NCI-H1092 (cell line): ENCODE data around the gene TRAF1.

ENCODE experiments used
- DNase-seq: peaks from one replicate; lab custom pipeline; 2025; lab: John Stamatoyannopoulos, UW

Gene TRAF1

DNA sequence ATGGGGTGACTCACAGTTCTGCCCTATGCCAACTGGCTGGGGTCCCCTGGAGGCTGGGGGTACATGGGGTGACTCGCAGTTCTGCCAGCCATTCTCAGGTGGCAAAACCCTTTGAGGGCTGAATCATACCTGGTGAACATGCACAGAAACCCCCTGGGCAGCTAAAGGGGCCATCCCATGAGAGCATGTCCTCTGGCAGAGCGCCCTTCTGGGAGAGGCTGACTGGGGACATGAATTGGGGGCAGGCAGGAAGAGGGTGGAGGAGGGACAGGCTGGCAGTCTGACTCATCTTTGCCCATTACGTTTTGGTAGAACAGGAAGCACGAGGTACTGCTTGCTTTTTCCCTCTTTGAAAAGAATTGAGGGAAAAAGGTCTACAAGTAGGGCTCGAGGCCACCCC lies 16.7 kb downstream of the TRAF1 start:
- no peak for DNase-seq

- peak; percentile 15 for DNase-seq
Measured at GRCh38 chr9:120905315-120906164, 21.1 kb downstream of the TRAF1 start.

- no peak for DNase-seq
Measured at GRCh38 chr9:120904978-120905301, 21.7 kb downstream of the TRAF1 start.

DNA sequence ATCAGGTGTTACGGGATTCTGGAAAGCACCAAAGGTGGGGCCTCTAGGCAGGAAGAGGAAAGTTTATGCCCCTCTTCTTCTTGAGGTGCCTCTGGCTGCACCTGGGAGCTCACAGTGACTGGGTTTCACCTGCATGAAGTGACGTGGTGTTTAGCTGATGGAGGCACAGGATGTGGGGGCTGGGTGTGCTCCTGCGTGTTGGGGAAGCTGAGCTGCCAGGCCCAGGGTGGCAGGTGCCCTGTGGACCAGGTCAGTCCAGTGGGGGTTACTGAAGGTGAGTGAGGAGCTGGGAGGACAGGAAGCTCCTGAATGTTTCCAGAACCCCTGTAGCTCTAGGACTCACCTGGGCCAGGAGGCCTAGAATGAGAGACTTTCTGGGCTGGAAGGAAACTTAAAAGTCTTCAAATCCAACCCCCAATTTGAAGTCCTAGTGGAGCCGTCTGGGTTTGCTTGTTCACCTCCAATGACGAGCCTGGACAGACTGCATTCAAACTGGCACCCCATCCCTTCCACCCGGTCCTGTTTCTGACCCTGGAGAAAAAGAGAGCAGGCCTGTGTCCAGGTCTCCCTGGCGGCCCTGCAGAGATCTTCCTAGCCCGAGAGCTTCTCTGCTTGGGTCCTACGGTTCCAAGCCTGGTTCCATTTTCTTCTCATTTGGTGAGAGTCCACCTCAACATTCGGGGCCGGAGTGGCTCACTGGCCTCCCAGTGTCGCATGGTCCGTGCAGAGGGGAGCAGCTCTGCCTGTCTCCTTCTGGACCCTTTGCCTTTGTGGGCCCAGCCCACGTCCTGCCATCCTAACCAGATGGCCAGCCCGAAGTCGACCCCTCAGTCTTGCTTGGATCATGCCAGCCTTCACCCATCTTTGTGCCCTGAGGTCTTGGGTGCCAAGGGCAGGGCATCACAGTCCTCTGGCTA lies 22.3 kb downstream of the TRAF1 start:
- DNase-seq, result no peak

- no peak for DNase-seq
Measured at GRCh38 chr9:120902569-120903535, 23.7 kb downstream of the TRAF1 start.

GRCh38 chr9:120901755-120902568 lies 24.6 kb downstream of the TRAF1 start:
- DNase-seq, result no peak

GRCh38 chr9:120900824-120901223 lies 25.8 kb downstream of the TRAF1 start:
- no peak for DNase-seq

DNA sequence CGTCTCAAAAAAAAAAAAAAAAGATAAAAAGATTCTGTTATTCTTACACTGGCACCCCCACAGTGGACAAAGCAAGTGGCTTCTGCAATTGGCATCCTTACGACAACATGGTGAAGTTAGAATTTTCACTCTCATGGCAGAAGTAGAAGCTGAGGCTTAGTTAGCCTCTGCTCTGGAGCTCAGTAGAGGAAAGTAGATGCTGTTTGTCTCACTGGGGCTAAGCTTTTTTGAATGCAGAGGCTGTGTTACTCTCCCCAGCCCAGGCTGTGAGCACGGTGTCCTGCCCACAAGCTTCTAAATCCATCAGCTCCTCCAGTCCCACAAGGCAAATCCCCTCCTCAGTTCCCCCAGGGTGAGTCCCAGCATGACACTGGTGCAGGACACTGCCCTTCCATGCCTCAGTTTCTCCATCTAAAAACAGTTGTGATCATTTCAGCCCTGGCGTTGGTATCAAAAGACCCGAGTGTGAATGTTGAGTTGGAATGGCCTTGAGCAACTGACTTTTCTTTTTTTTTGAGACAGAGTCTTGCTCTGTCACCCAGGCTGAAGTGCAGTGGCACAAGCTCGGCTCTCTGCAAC lies 27.0 kb downstream of the TRAF1 start:
- DNase-seq, result no peak

DNA sequence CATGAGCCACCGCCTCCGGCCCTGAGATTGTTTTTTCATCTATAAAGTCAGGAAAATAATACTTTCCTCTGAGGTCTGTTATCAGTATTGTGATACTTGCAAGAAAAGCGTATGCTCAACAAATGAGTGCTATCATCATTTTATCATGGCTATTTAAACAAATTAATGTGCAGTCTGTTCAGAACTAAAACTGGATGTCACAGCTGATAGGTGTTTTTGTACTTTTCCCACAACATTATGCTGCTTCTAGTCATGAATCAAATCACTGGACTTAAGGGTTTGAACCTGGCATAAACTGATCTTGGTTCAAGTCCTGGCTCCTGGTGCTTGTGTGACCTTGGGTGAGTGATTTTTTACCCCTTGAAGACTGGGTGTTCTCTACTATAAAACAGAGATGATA lies 28.2 kb downstream of the TRAF1 start:
- DNase-seq, result no peak

DNA sequence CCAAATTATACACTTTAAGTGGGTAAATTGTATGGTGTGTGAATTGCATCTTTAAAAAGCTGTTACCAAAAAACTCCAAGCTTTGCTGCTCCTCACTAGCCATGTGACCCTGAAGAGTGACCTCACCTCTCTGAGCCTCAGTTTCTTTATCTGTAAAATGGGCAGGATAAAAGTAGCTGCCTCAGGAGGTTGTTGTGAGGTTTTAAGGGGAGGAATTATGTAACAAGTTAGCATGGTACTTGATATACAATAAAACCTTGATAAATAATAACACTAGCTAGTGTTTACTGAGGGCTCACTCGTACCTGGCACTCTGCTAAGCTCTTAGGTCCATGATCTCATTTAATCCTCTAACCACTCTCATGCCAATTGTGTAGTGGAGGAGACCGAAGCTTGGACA lies 30.6 kb downstream of the TRAF1 start:
- no peak for DNase-seq

DNA sequence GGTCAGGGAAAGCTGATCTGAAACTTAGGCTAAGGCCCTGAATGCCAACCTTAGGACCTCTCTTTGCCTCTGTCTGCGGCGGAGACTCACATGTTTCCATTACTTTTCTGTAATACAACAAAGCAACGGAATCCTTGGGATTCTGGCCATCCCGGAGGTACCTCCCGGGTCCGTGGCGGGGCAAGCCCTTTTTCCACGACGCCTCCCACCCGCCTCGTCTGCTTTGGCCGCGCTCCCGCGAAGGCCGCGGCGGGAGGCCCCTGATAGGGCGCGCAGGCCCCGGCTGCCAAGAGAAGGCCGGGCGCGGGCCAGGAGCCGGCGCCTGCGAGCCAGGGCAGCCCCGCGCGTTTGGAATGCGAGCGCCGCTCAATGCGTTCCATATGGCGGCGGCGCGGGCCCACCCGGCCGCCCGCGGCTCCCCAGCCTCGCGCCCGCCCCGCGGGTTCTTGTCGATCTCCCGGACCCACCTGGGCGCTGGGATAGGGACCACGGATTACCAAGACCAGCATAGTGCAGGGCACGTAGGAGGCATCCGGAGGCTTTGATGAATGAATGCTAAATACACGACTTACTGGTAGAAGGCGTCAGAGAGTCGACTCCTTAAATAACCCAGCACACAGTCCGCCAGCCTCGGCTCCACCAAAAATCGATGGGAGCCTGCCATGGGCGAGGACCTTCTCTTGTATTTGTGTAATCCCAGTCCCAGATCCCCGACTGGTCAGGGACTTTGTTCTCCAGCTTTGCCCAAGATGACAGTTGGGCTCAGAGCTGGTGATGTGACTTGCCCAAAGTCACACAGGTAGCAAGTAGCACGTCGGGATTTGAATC lies 32.1 kb downstream of the TRAF1 start:
- DNase-seq, result no peak

DNA sequence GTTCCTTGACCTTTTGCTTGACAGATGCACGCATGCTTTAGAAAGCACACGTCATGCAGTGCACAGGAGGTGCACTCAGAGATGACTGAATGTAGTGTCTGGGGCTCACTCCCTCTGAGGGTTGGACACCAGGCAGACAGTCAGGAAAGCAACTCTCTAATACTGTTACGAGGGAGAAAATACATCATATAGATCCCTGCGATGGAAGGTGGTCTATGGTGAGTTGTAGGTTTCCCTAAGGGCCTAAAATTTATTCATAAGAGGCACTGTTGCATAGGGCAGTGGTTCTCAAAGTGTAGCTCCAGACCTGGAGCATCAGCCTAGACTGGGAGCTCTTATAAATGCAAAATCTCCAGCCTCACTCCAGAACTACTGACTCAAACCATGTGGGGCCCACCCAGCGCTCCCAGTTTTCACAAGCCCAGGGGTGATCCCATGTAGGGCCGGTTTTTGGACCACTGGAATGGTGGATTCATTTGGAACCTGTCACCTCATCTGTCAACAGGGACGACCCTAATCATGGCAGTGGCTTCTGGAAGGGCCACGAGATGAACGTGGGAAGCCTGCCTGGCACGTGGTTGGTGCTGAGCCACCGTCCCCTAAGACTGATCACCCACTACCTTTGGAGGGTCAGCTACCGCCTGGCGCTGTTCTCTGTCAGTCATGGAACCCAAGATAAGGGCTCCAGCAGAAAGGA lies 32.8 kb downstream of the TRAF1 start:
- DNase-seq, result no peak

- DNase-seq, result peak; percentile 53
Measured at GRCh38 chr9:120892748-120893610, 33.6 kb downstream of the TRAF1 start.

DNA sequence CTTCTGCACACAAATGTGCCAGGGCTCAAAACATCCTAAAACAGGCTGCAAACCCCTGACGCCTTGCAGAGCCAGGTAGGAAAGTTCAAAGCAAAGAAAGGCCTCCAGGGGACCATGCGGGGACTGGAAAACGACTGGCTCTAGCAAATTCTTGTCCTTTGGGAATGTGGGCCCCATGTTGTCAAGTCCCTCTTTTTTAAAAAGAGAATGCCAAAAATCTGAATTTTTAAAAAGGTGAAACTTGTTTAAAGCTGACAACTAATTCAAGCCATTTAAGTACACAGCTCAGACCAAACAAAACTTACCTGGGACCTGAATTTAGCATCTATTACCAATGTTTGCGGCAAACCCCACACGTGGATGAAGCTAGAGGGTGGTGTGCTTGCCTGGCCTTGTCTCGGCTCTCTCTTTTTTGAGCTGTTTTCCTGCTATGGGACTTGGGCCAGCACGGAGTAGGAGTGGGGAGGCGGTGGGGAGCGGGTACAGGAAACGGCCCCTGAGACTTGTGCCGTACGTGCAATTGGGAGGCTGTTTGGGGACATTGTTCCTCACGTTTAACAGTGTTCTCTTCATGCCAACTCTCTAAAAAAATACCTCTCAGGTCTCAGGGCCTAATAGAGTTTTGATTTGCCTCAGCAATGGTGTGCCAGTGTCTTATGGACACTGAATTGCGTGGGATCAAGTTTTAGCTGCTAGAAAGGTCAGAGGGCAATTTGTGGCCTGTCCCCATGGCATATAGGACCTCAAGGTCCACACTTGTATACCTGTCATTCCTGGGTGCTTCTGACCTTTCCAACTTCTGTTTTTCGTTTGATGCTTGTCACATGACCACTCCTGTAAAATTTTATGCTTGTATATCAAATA lies 34.5 kb downstream of the TRAF1 start:
- no peak for DNase-seq

- DNase-seq, result no peak
Measured at GRCh38 chr9:120891245-120891883, 35.2 kb downstream of the TRAF1 start.

GRCh38 chr9:120890320-120891244 lies 36.0 kb downstream of the TRAF1 start:
- DNase-seq, result no peak
